Measurements from ENCODE around the gene LANCL3.

The LANCL3 gene

DNA sequence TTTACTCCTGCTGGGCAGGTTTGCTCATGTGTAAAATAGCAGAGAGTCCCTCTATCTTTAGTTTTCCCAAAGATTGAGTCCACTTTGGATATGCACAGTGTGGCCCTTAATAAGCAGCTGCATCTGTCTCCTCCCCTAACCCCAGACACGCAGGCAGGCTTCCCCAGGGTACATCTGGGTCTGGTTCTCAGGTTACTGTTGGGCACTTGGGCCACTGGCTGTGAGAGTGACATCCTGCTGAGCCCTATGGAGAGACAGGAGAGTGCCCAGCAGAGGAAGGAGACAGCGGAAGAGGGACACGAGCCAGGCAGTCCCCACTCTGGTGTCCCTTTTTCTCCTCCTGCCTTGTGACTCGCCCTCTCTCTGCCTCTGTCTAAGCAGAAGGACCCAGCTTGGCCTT, 130.1 kb downstream of the LANCL3 start:
- no peaks in the 10 kb centered on the region for H3K9me3 ChIP-seq (ENCODE audit: control insufficient read depth, low read length)
- H3K4me1 ChIP-seq (ENCODE audit: control insufficient read depth, insufficient read depth, low read length, poor library complexity, severe bottlenecking): no peaks in the 10 kb centered on the region
- H3K27ac ChIP-seq (ENCODE audit: low read depth, low read length, severe bottlenecking): no peak overlapping the region
- 69% methylated on average over 2 of the region's 4 CpGs; no CpG with 5 or more reads in 1 of the 2 experiments for WGBS, 2 experiments (ENCODE audit: insufficient coverage in 2 of 2)
- no peak overlapping the region for H3K4me3 ChIP-seq (ENCODE audit: extremely low read depth, insufficient read depth, low read length, poor library complexity, severe bottlenecking)
- no peaks in the 10 kb centered on the region for H3K36me3 ChIP-seq (ENCODE audit: control insufficient read depth, insufficient read depth, low read length)

DNA sequence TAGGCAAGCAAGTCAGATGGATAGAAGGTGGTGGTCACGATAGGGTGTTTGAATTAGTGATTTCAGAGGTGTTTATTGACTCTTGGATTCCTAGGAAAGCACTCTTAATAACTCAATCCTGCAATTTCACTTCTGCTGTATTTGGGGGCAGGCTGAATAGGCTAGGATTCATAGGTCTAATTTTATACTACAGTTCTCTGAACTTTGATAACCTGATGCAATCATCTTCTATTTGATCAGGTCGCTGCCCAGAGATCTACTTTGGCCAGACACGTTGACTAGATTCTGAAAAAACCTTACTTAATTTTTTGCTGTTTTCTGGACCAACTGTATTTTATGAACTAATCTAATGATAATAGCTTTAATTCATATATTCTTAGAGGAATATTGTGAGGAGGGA, 140.5 kb downstream of the LANCL3 start:
- no peaks in the 10 kb centered on the region for H3K36me3 ChIP-seq (ENCODE audit: control insufficient read depth, insufficient read depth, low read length)
- WGBS, 2 experiments (ENCODE audit: insufficient coverage in 2 of 2): 100% methylated on average over 1 of the region's 3 CpGs; no CpG with 5 or more reads in 1 of the 2 experiments
- H3K9me3 ChIP-seq (ENCODE audit: control insufficient read depth, low read length): no peaks in the 10 kb centered on the region
- H3K4me3 ChIP-seq (ENCODE audit: extremely low read depth, insufficient read depth, low read length, poor library complexity, severe bottlenecking): no peak overlapping the region
- H3K27ac ChIP-seq (ENCODE audit: low read depth, low read length, severe bottlenecking): no peak overlapping the region
- no peaks in the 10 kb centered on the region for H3K4me1 ChIP-seq (ENCODE audit: control insufficient read depth, insufficient read depth, low read length, poor library complexity, severe bottlenecking)

DNA sequence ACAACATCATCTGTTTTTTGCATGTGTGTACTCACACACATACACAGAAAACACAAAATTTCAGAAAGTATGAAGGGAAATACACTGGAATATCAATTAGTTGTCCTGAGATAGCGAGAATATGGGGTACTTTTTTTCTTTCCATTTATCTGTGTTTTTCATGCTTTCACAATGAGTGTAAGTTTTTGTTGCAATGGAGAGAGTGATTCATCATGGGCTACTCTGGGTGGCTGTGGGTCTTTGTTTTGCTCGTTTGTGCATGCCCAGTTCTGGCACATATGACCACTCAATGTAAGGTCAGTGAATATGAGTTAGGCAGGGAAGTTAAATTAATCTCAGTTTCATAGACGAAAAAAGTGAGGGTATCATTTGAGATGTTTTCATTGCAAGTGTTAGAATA, 141.0 kb downstream of the LANCL3 start:
- WGBS, 2 experiments (ENCODE audit: insufficient coverage in 2 of 2): 67% methylated on average over 1 of the region's 3 CpGs; no CpG with 5 or more reads in 1 of the 2 experiments
- Histone ChIP-seq H3K27ac (ENCODE audit: low read depth, low read length, severe bottlenecking) (no peak overlapping the region), H3K4me1 (ENCODE audit: control insufficient read depth, insufficient read depth, low read length, poor library complexity, severe bottlenecking) (no peaks in the 10 kb centered on the region), H3K36me3 (ENCODE audit: control insufficient read depth, insufficient read depth, low read length) (no peaks in the 10 kb centered on the region), H3K4me3 (ENCODE audit: extremely low read depth, insufficient read depth, low read length, poor library complexity, severe bottlenecking) (no peak overlapping the region), H3K9me3 (ENCODE audit: control insufficient read depth, low read length) (no peaks in the 10 kb centered on the region)

DNA sequence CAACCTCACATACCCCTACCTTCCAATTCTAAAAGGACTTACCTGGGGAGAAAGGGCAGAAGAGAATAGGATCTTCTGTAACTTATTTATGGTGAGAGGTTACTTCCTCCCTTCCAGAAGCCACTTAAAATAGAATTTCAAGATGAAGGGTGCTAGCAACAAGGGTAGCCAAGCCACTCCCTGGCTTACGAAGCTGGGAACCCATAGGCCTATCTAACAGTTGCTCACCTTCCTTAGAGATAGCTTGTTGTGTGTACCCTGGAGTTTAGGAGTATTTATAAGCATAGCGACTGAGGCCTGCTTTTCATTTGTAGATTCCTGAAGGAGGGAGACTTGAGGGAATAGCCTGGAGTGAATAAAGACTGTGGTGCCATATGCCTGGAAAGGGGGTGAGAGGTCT, 143.0 kb downstream of the LANCL3 start:
- H3K4me3 ChIP-seq (ENCODE audit: extremely low read depth, insufficient read depth, low read length, poor library complexity, severe bottlenecking): no peak overlapping the region
- no CpG with 5 or more reads among the region's 2 CpGs for WGBS, 2 experiments (ENCODE audit: insufficient coverage in 2 of 2)
- H3K9me3 ChIP-seq (ENCODE audit: control insufficient read depth, low read length): no peaks in the 10 kb centered on the region
- H3K27ac ChIP-seq (ENCODE audit: low read depth, low read length, severe bottlenecking): no peak overlapping the region
- no peaks in the 10 kb centered on the region for H3K4me1 ChIP-seq (ENCODE audit: control insufficient read depth, insufficient read depth, low read length, poor library complexity, severe bottlenecking)
- no peaks in the 10 kb centered on the region for H3K36me3 ChIP-seq (ENCODE audit: control insufficient read depth, insufficient read depth, low read length)

GRCh38 chrX:37716602-37717001, 145.1 kb downstream of the LANCL3 start:
- Histone ChIP-seq H3K4me3 (ENCODE audit: extremely low read depth, insufficient read depth, low read length, poor library complexity, severe bottlenecking) (no peak overlapping the region), H3K4me1 (ENCODE audit: control insufficient read depth, insufficient read depth, low read length, poor library complexity, severe bottlenecking) (no peaks in the 10 kb centered on the region), H3K27ac (ENCODE audit: low read depth, low read length, severe bottlenecking) (no peak overlapping the region), H3K36me3 (ENCODE audit: control insufficient read depth, insufficient read depth, low read length) (no peaks in the 10 kb centered on the region), H3K9me3 (ENCODE audit: control insufficient read depth, low read length) (no peaks in the 10 kb centered on the region)

DNA sequence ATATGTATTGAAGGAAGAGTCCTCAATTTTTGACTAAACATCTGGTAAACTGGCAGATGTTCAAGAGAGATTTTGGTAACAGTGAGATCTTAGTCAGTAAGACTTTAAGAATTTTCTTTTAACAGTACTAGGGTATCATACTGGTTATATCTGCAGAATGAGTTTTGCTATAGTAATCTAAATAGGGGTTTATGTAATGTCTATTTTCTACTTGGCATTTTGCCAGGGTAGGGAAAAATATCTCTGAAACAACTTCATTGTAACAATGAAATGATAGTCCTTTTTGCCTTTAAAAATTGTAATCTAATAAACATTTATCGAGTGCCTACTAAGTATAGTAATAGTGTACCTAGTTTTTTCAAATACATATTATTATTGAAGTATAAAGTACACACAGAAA, 146.2 kb downstream of the LANCL3 start:
- H3K27ac ChIP-seq (ENCODE audit: low read depth, low read length, severe bottlenecking): no peak overlapping the region
- no peaks in the 10 kb centered on the region for H3K9me3 ChIP-seq (ENCODE audit: control insufficient read depth, low read length)
- H3K4me3 ChIP-seq (ENCODE audit: extremely low read depth, insufficient read depth, low read length, poor library complexity, severe bottlenecking): no peak overlapping the region
- no CpG with 5 or more reads among the region's 1 CpG for WGBS, 2 experiments (ENCODE audit: insufficient coverage in 2 of 2)
- no peaks in the 10 kb centered on the region for H3K4me1 ChIP-seq (ENCODE audit: control insufficient read depth, insufficient read depth, low read length, poor library complexity, severe bottlenecking)
- H3K36me3 ChIP-seq (ENCODE audit: control insufficient read depth, insufficient read depth, low read length): no peaks in the 10 kb centered on the region

- Histone ChIP-seq H3K36me3 (ENCODE audit: control insufficient read depth, insufficient read depth, low read length) (no peaks in the 10 kb centered on the region), H3K27ac (ENCODE audit: low read depth, low read length, severe bottlenecking) (no peak overlapping the region), H3K4me3 (ENCODE audit: extremely low read depth, insufficient read depth, low read length, poor library complexity, severe bottlenecking) (no peak overlapping the region), H3K4me1 (ENCODE audit: control insufficient read depth, insufficient read depth, low read length, poor library complexity, severe bottlenecking) (no peaks in the 10 kb centered on the region), H3K9me3 (ENCODE audit: control insufficient read depth, low read length) (no peaks in the 10 kb centered on the region)
- WGBS, 2 experiments (ENCODE audit: insufficient coverage in 2 of 2): no CpG with 5 or more reads among the region's 1 CpG
Observed at GRCh38 chrX:37722595-37722994, 151.1 kb downstream of the LANCL3 start.

DNA sequence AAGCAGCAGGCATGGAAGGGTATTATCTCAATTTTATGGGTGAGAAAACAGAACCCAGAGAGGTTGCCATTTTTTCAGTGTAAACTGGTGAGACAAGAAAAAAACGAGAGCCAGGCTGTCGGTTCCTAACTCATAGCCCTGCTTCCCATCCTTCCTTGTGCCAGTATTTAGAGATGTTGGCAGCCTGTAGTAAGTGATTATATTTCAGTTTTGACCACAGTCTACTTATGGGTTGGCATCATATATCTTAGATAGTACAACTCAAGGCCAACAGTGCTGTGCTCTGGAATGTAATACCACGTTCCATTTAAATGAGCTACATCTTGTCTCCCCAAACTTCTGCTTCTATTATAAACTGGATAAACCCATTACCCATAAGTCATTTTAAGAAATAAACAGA, 154.9 kb downstream of the LANCL3 start:
- H3K27ac ChIP-seq (ENCODE audit: low read depth, low read length, severe bottlenecking): no peak overlapping the region
- H3K4me1 ChIP-seq (ENCODE audit: control insufficient read depth, insufficient read depth, low read length, poor library complexity, severe bottlenecking): no peaks in the 10 kb centered on the region
- H3K4me3 ChIP-seq (ENCODE audit: extremely low read depth, insufficient read depth, low read length, poor library complexity, severe bottlenecking): no peak overlapping the region
- no peaks in the 10 kb centered on the region for H3K36me3 ChIP-seq (ENCODE audit: control insufficient read depth, insufficient read depth, low read length)
- H3K9me3 ChIP-seq (ENCODE audit: control insufficient read depth, low read length): no peaks in the 10 kb centered on the region
- WGBS, 2 experiments (ENCODE audit: insufficient coverage in 2 of 2): 80% methylated on average over 1 of the region's 3 CpGs; no CpG with 5 or more reads in 1 of the 2 experiments
